Measurements from ENCODE around the gene STAMBPL1.

DNA sequence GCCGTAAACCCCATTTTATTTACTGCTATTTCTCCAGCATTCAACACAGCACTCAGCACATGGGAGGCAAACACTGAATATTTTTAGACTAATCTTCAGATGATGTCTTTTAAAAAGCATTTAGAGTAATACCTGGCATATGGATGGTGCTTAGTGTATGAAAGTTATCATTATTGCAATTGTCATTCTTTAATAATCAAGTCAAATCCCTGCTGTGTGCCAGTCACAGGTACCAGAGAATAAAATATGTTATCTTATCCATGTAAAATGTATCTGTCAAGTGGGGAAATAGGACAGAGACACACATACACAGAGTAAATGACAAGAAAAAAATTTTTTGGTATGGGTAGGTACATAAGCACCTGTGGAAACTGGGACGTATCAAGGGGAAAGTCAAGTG lies 46.9 kb upstream of the STAMBPL1 start:
- TF ChIP-seq POLR2AphosphoS5 (IDR thresholded peaks at IDR 0.05; ENCODE audit: borderline replicate concordance, low read depth, low read length) (no peak), EZH2 (IDR thresholded peaks at IDR 0.05) (no peak), FOXP2 (optimal IDR thresholded peaks at IDR 0.05; ENCODE audit: control extremely low read depth, extremely low read length, insufficient read depth) (no peak)

All from SK-N-MC (cell line).